HG03159 (cell line): ENCODE results near the gene SPAG16.

Source experiments
- ATAC-seq: cut with Tn5 transposase; IDR thresholded peaks from one replicate; pipeline ENCODE4 v1.9.1; 2021; ENCODE audit warnings: mild to moderate bottlenecking, moderate library complexity; ENCODE audit not compliant: unreplicated experiment

SPAG16 gene

DNA sequence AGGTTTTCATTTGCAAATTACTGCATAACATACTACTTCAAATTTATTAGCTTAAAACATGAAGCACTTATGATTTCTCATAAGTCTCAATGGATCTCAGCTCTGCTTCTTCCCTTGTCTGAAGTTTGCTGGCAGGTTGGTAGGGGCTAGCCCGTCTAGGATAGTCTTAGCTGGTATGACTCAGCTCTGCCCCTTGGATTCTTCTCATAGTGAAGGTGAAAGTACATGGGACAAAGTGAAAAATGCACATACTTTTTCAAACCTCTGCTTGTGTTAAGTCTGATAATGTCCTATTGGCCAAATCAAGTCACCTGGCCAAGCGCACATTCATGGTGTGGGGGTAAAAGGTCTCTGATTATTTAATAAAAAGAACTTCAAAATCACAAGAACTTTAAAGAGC lies 941.8 kb downstream of the SPAG16 start:
- no peak for ATAC-seq

- ATAC-seq: no peak
Measured at GRCh38 chr2:214232271-214232670, 948.0 kb downstream of the SPAG16 start.

DNA sequence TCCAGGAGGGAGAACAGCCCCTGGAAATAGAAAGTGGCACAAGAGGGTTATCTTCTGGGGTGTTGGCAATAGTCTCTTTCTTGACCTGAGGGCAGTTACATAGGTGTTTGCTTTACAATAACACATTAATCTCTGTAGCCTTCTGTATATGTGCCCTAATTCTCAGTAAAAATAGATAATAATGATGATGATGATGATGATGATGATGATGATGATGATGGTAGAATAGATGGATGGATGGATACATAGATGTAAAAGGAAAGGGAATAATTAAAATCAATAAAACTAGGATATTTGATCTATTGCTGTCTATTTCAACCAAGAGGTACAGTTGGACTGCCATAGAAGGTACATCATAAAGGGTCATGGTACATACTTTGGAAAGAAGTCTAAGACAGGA lies 948.9 kb downstream of the SPAG16 start:
- no peak for ATAC-seq

DNA sequence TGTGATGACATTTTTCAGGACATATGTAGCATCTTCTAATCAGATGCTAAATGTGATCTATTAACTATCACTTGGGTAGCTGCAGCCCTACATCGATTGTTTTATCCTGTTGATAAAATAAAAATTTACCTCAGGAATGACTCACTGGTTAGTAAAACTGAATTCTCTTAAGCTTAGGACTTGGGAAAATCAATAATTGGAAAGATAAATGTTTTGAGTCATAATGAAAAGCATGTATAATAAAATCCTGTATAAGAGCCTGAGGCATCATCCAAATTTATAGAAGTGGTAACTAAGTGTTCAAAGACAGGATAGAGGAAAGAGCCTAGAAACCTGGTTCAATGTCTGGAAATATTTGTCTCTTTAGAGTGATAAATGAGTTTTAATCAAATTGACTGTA lies 958.5 kb downstream of the SPAG16 start:
- no peak for ATAC-seq

DNA sequence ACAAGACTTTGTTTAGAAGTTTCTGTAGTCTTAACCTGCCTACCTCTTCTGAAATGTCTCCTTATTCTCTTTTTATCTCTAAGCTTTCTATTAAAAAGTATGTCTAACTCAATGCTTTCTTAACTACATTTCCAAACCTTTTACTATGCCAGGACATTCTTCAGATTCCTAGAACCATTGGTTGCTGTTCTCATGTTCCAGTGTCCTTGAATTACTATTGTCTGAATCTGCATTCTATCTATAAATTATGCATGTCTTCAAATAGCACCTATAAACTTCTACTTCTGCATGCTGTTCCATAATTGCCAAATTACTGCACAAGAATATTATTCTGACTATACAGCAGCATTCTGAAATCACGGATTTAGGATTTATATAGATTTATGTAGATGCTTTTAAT lies 960.6 kb downstream of the SPAG16 start:
- no peak for ATAC-seq

GRCh38 chr2:214246417-214246816 lies 962.2 kb downstream of the SPAG16 start:
- no peak for ATAC-seq

- ATAC-seq: no peak
Measured at GRCh38 chr2:214247531-214247930, 963.3 kb downstream of the SPAG16 start.

DNA sequence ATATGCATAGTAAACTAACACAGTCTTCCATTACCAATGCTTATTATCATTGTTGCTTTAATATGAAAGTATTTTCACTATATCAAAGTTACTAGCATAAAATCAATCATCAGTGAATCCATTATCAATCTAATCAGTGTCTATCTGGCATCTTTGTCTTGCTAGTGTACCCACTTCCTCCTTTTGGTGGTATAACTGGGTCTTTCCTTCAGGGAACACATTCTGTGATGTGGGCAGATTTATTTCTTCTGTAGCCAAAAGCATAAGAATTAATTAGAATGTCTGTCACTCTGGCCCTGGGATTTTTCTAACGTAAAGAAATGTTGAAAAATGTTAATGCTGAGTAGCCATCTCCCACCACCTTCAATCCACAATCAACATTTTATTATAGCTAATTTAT lies 970.8 kb downstream of the SPAG16 start:
- ATAC-seq: no peak

- no peak for ATAC-seq
Measured at GRCh38 chr2:214261683-214262082, 977.4 kb downstream of the SPAG16 start.

- ATAC-seq: no peak
Measured at GRCh38 chr2:214264171-214264570, 979.9 kb downstream of the SPAG16 start.

DNA sequence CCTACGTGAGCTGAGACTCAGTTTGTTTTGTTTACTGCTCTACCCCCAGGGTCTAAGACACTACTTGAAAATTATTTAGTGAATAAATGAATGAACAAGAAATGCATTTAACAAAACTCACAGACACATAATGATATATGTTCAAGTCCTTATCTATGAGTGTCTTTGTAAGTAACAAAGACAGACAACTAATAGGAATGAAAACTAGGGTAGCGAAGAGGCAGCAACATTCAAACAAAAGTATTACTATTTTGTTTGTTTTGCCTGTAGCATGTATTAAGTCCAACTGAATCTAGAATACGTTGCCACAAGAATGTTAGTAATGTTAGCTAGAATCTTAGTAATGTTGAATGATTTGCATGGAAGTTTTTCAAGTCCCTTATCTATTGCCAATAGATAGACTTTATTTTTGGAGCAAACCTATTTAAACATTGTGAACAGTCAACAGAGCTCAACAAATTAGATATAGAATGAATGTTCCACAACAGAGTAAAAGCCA lies 981.8 kb downstream of the SPAG16 start:
- ATAC-seq: no peak

DNA sequence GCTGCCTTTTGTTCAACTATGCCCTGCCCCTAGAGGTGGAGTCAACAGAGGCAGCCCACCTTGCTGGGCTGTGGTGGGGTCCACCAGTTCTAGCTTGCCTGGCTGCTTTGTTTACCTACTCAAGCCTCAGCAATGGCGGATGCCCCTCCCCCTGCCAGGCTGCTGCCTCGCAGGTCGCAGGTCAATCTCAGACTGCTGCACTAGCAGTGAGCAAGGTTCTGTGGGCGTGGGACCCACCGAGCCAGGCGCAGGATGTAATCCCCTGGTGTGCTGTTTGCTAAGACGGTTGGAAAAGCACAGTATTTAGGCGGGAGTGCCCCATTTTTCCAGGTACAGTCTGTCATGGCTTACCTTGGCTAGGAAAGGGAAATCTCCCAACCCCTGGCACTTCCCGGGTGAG lies 993.6 kb downstream of the SPAG16 start:
- no peak for ATAC-seq

DNA sequence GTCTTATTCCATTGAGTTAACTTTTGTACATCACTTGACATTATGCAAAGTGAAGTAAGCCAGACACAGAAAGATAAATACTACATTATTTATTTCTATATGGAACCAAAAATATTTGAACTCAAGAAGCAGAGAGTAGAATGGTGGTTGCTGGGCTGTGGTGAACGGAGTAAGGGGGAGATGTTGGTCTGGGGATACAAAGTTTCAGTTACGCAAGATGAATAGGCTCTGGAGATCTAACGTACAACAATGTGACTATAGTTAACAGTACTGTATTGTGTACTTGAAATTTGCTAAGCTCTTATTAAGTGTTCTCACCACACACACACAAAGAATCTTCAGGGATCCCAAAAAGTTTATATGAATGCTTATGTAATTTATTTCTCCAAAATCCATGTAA lies 1001.7 kb downstream of the SPAG16 start:
- no peak for ATAC-seq

GRCh38 chr2:214293593-214293992 lies 1009.3 kb downstream of the SPAG16 start:
- no peak for ATAC-seq

GRCh38 chr2:214294426-214294825 lies 1010.2 kb downstream of the SPAG16 start:
- no peak for ATAC-seq

GRCh38 chr2:214297423-214297822 lies 1013.2 kb downstream of the SPAG16 start:
- no peak for ATAC-seq

GRCh38 chr2:214310319-214310718 lies 1026.1 kb downstream of the SPAG16 start:
- peak; percentile 51 for ATAC-seq

DNA sequence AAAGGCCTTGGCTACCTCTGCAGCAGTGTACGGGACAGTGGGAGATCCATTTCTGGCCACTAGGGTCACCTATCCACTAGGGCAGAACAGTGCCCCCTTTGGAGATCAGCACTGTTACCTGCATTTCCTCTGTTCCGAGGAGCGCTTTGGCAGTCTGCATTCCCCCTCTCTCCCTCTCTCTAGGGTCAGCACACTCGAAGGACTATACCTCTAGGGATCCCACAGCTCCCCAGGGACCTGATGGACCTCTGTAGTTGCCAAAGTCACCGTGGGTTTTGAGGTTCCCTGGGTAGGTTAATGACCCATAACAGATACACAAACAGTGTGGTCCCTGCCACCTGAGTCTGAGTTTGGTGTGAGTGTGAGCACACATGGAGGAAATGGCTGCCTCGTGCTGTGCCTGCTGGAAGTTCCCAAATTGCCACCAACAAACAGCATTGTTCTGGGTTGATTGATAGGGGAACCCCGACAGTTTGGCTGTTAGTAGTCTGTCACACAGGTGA lies 1026.8 kb downstream of the SPAG16 start:
- ATAC-seq: peak; percentile 84

DNA sequence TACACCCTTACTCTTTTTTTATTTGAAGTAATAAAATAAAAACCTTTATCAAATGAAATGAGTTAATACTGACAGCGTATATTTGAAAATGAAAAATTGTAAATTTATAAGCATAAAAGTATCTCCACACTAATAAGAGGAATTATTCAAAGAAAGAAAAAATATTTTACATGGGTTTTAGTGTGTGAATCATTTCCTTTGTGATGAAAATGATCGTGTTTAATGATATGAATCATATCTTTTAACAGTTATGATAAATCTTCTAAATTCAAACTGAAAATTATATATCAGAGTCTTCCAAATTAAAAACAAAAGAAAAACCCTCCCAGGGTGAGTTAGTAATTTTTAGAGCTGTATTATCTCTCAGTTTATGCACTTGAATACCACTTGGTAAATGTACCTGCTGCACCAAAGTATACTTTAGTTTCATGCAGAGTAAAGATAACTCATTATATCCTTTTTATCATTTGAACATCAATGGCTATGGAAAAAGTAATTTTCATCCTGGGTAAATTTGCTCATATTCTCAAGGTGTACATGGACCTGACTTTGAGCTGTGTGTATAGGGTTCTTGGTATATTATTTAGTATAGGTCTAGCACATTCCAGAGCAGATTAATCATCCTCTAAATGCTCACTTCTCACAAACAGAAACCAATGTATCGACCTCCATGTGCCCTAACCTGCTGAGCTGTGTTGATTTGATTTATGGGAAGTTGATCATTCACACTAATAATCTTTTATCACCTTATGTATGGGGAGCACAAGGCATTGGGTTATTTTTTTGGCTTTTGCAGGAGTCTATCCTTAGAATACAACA lies 1027.9 kb downstream of the SPAG16 start:
- no peak for ATAC-seq

DNA sequence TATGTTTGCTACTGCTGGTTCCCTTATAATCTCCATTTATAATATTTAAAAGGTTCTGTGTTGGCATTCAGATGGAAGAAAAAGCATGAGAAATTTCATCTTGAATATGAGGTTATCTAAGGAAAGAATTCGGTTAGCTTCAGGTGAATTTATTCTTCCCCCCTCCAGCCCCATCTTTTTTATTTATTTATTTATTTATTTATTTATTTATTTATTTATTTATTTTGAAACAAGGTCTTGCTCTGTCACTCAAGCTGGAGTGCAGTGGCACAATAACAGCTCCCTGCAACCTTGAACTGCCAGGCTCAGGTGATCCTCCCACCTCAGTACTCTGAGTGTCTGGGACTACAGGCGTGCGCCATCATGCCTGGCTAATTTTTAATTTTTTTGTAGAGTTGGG lies 1031.1 kb downstream of the SPAG16 start:
- no peak for ATAC-seq

GRCh38 chr2:214320211-214320610 lies 1035.9 kb downstream of the SPAG16 start:
- ATAC-seq: no peak

DNA sequence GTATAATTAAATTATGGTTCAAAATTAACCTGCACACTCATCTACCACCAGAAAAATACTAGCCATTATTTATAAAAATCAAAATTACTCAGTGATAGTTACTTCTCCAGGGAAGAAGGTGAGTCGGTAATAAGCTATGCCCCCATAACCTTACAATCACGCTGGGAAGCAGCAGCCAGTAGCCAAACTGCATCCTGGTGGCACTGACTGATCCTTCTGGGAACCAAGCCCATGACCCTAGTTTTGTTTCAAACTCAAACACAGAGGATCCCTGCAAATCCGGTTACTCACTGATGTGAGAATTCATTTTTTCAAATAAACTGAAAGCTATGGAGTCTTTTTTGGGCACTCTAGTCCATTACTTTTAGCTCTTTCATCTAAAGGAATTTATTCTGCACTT lies 1038.4 kb downstream of the SPAG16 start:
- ATAC-seq: no peak

DNA sequence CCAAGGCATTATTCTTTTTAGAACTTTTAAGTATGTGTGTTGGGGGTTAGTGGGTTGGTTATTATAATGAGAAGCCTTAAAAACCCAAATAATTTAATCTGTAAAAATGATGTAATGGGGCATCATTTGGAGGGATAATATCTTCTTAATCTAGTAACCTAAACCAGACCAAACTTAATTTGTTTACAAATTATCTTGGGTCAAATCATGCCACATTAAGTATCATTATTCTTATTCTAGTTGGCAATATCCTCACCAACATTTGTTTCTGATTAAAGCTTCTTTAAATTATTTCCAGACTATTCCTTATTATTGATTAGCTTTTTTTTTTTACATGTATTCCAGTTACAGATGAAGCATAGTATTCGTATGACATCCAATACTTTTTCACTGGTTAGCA lies 1041.1 kb downstream of the SPAG16 start:
- ATAC-seq: no peak
